ENCODE data around the gene SSBP3. TPM values are rescaled to one million over a fixed set of nuclear protein-coding genes. Genes with fewer than 3 reads are reported as not detected.
"Not testable (repeated sequence)": the region's sequence is repeated elsewhere in the genome, so short reads cannot be mapped to it uniquely, and the experiment has no call there.

Gene SSBP3
- total RNA-seq, 4 donors from 2014 or later: 28.7 to 162 (median 37.0) TPM

GRCh38 chr1:54234284-54234683, 171.9 kb downstream of the SSBP3 start:
- H3K36me3 ChIP-seq: peaks cover 0 to 14% (median 7%) of the 10 kb centered on the region in 4 donors
- 83% methylated on average over 2 of the region's 2 CpGs; no CpG with 5 or more reads in 1 of the 2 donors for WGBS, 2 donors (ENCODE audit: low coverage in 1 of 2)
- in situ Hi-C loops (cut with MboI; ENCODE audit: low pct_ligation_motif_present in 1 of 4, low pct_unique_long_range_greater_than_20kb in 1 of 4, low sequenced_read_pairs in 3 of 4): no loop called here
- peaks cover 0 to 3% (median under 1%) of the 10 kb centered on the region in 4 donors for H3K4me1 ChIP-seq
- H3K9me3 ChIP-seq: no peaks in the 10 kb centered on the region
- DNase-seq: no peak
- H3K4me3 ChIP-seq: no peak overlapping the region
- TF ChIP-seq EP300 (IDR thresholded peaks at IDR 0.05; ENCODE audit: low read depth) (no peak), POLR2A (IDR thresholded peaks at IDR 0.05) (no peak), POLR2AphosphoS5 (IDR thresholded peaks at IDR 0.05) (no peak)
- TF ChIP-seq, protein P1, sequence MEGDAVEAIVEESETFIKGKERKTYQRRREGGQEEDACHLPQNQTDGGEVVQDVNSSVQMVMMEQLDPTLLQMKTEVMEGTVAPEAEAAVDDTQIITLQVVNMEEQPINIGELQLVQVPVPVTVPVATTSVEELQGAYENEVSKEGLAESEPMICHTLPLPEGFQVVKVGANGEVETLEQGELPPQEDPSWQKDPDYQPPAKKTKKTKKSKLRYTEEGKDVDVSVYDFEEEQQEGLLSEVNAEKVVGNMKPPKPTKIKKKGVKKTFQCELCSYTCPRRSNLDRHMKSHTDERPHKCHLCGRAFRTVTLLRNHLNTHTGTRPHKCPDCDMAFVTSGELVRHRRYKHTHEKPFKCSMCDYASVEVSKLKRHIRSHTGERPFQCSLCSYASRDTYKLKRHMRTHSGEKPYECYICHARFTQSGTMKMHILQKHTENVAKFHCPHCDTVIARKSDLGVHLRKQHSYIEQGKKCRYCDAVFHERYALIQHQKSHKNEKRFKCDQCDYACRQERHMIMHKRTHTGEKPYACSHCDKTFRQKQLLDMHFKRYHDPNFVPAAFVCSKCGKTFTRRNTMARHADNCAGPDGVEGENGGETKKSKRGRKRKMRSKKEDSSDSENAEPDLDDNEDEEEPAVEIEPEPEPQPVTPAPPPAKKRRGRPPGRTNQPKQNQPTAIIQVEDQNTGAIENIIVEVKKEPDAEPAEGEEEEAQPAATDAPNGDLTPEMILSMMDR (IDR thresholded peaks at IDR 0.05): no peak
- intact Hi-C loops (cut with DNase I; ENCODE audit: low total_unique reads): no loop called here
- H3K27ac ChIP-seq: no peak overlapping the region
- H3K27me3 ChIP-seq: no peaks in the 10 kb centered on the region

- H3K27ac ChIP-seq; H3K9me3 ChIP-seq; in situ Hi-C loops (cut with MboI; ENCODE audit: low pct_ligation_motif_present in 1 of 4, low pct_unique_long_range_greater_than_20kb in 1 of 4, low sequenced_read_pairs in 3 of 4); intact Hi-C loops (cut with DNase I; ENCODE audit: low total_unique reads); H3K27me3 ChIP-seq; H3K4me3 ChIP-seq; H3K4me1 ChIP-seq; DNase-seq: not testable (repeated sequence)
- peaks cover 0 to 11% (median 5%) of the 10 kb centered on the region in 4 donors for H3K36me3 ChIP-seq
- 96% methylated on average over 19 of the region's 33 CpGs; no CpG with 5 or more reads in 1 of the 2 donors for WGBS, 2 donors (ENCODE audit: low coverage in 1 of 2)
These were observed 173.0 kb downstream of the SSBP3 start for GRCh38 chr1:54233196-54233595.

GRCh38 chr1:54230507-54231339, 175.5 kb downstream of the SSBP3 start:
- in situ Hi-C loops (cut with MboI; ENCODE audit: low pct_ligation_motif_present in 1 of 4, low pct_unique_long_range_greater_than_20kb in 1 of 4, low sequenced_read_pairs in 3 of 4) (no loop called here), intact Hi-C loops (cut with DNase I; ENCODE audit: low total_unique reads) (no loop called here)
- H3K27ac ChIP-seq: no peak overlapping the region
- 71 to 72% methylated on average over 14 to 15 of the region's 15 CpGs for WGBS, 2 donors (ENCODE audit: low coverage in 1 of 2)
- no peak overlapping the region for H3K4me3 ChIP-seq
- no peaks in the 10 kb centered on the region for H3K27me3 ChIP-seq
- DNase-seq: no peak
- H3K36me3 ChIP-seq: no peaks in the 10 kb centered on the region
- TF ChIP-seq, protein P1 (IDR thresholded peaks at IDR 0.05): no peak
- TF ChIP-seq EP300 (IDR thresholded peaks at IDR 0.05; ENCODE audit: low read depth): no peak
- TF ChIP-seq POLR2AphosphoS5 (IDR thresholded peaks at IDR 0.05): no peak
- TF ChIP-seq POLR2A (IDR thresholded peaks at IDR 0.05): no peak
- H3K4me1 ChIP-seq: peaks cover 0 to 10% (median 3%) of the 10 kb centered on the region in 4 donors
- no peaks in the 10 kb centered on the region for H3K9me3 ChIP-seq

DNA sequence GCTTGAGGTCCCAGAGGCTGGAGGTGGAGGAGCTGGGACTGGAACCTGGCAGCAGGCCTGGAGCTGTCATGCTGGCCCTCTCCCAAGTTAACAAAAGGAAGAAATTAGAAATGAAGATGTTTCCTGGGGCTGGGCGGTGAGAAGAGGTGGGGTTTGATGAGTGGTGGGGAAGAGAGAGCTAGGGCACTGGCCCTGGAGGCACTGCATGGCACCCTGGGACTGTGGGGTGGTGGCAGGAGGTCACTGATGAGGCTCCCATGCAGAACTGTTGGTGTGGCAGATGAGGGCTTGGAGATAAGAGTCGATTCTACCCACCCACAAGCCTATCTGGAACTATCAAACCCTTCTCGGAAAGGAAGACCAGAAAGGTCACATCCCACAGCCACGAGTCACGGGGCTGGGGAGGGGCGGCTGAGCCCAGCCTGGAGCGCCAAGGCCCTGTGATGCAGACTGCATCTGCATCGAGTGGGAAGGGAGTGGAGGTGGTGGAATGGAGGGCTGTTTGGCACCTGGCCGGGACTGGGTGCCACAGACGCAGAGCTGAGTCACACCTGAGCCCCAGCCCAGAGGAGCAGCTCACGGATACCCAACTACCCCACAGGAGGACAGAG, 176.8 kb downstream of the SSBP3 start:
- Histone ChIP-seq H3K4me1 (peaks cover 0 to 10% (median 3%) of the 10 kb centered on the region in 4 donors), H3K27me3 (no peaks in the 10 kb centered on the region), H3K27ac (no peak overlapping the region), H3K36me3 (no peaks in the 10 kb centered on the region), H3K4me3 (no peak overlapping the region), H3K9me3 (no peaks in the 10 kb centered on the region)
- TF ChIP-seq EP300 (IDR thresholded peaks at IDR 0.05; ENCODE audit: low read depth) (no peak), POLR2A (IDR thresholded peaks at IDR 0.05) (no peak), POLR2AphosphoS5 (IDR thresholded peaks at IDR 0.05) (no peak)
- TF ChIP-seq, protein P1 (IDR thresholded peaks at IDR 0.05): no peak
- intact Hi-C loops (cut with DNase I; ENCODE audit: low total_unique reads): no loop called here
- in situ Hi-C loops (cut with MboI; ENCODE audit: low pct_ligation_motif_present in 1 of 4, low pct_unique_long_range_greater_than_20kb in 1 of 4, low sequenced_read_pairs in 3 of 4): no loop called here
- DNase-seq: no peak
- WGBS, 2 donors (ENCODE audit: low coverage in 1 of 2): 58 to 67% methylated on average over 1 to 11 of the region's 11 CpGs
